ENCODE data around the gene CYGB.
A peak's percentile ranks its signal among the peaks of the same experiment; 100 is the strongest.

Gene CYGB

GRCh38 chr17:76506408-76507345 is 30.8 kb downstream of the CYGB start:
- DNase-seq (ENCODE audit: low read depth): peak; percentile 59
- TF ChIP-seq, protein P1, sequence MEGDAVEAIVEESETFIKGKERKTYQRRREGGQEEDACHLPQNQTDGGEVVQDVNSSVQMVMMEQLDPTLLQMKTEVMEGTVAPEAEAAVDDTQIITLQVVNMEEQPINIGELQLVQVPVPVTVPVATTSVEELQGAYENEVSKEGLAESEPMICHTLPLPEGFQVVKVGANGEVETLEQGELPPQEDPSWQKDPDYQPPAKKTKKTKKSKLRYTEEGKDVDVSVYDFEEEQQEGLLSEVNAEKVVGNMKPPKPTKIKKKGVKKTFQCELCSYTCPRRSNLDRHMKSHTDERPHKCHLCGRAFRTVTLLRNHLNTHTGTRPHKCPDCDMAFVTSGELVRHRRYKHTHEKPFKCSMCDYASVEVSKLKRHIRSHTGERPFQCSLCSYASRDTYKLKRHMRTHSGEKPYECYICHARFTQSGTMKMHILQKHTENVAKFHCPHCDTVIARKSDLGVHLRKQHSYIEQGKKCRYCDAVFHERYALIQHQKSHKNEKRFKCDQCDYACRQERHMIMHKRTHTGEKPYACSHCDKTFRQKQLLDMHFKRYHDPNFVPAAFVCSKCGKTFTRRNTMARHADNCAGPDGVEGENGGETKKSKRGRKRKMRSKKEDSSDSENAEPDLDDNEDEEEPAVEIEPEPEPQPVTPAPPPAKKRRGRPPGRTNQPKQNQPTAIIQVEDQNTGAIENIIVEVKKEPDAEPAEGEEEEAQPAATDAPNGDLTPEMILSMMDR (conservative IDR thresholded peaks at IDR 0.05; ENCODE audit: control insufficient read depth, insufficient read depth, low read depth, low read length): peak; percentile 78
- no peak overlapping the region for H3K4me3 ChIP-seq (ENCODE audit: control insufficient read depth, low read depth, low read length)

GRCh38 chr17:76504117-76504516 is 33.4 kb downstream of the CYGB start:
- TF ChIP-seq, protein P1 (conservative IDR thresholded peaks at IDR 0.05; ENCODE audit: control insufficient read depth, insufficient read depth, low read depth, low read length): peak; percentile 14
- no peak for DNase-seq (ENCODE audit: low read depth)
- H3K4me3 ChIP-seq (ENCODE audit: control insufficient read depth, low read depth, low read length): no peak overlapping the region

GRCh38 chr17:76502341-76503211 is 34.9 kb downstream of the CYGB start:
- TF ChIP-seq, protein P1 (conservative IDR thresholded peaks at IDR 0.05; ENCODE audit: control insufficient read depth, insufficient read depth, low read depth, low read length): no peak
- DNase-seq (ENCODE audit: low read depth): no peak
- no peak overlapping the region for H3K4me3 ChIP-seq (ENCODE audit: control insufficient read depth, low read depth, low read length)

DNA sequence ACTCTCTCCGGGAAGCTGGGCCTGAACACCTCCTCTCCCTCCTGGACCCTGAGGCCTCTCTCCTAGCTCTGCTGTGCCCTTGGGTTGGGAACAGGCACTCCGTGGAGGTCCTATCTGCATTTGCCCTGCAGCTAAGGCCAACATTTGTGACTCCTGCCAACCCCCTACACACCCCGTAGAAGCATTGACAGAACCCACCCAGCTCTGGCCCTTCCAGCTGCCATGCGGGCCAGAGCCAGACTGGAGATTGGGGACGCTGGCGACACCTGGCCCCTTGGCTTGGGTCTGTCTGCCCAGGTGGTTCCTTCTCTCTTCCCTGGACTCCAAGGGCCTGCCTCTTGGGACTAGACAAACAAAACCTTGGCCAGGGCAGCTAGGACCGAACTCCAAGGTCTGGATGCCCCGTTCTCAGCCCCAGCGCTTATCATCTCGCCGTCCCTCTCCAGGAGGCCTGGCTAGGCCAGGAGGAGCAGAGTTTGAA is 35.6 kb downstream of the CYGB start:
- no peak for DNase-seq (ENCODE audit: low read depth)
- TF ChIP-seq, protein P1 (conservative IDR thresholded peaks at IDR 0.05; ENCODE audit: control insufficient read depth, insufficient read depth, low read depth, low read length): no peak
- peak overlapping the region; percentile 52 for H3K4me3 ChIP-seq (ENCODE audit: control insufficient read depth, low read depth, low read length)

DNA sequence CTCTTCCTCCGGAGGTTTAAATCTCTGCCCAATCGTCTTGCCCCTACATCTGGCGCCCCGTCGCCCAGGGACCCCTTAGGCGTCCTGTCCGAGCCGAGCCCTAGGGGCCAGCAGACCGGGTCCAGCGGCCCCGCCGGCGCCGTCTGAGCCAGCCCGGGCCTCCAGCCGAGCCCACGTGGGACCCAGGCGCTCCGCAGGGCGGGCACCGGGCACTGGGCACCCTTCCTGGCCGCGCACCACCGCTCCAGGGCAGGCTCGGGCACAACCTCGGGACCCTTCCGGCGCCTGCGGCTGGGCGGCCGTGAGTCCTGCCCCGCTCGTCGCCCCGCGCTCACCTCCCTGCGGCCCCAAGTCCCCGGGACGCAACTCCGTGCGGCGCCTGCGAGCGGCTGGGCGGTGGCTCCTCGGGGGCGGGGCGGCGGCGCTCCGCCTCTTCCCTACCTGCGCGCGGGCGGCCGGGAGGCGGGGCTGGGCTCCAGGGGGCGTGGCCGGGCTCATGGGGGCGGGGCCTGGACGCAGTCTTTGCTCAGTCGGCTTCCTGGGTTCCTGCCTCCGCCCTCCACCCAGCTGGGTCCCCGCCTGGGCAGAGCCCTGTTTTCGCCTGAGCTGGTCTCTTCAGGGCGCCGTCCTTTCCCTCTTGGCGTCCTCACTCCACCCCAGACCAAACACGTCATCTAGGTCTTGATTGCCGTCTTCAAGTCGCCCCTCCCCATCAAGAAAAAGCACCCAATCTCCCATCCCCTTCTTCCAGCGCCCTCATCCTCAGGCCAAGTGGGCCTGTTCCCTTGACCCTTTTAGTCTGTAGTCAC is 36.3 kb downstream of the CYGB start, which contains the start of gene RHBDF2:
TSS of gene RHBDF2 (minus strand) at position 406 of the 809 bp plus-strand sequence. CDS start 19,899 bp downstream, outside the sequence.
- TF ChIP-seq, protein P1 (conservative IDR thresholded peaks at IDR 0.05; ENCODE audit: control insufficient read depth, insufficient read depth, low read depth, low read length): no peak
- DNase-seq (ENCODE audit: low read depth): peak; percentile 62
- H3K4me3 ChIP-seq (ENCODE audit: control insufficient read depth, low read depth, low read length): peak within 1 kb of the TSS; percentile 52

GRCh38 chr17:76500747-76501017 is 36.8 kb downstream of the CYGB start:
- no peak for DNase-seq (ENCODE audit: low read depth)
- H3K4me3 ChIP-seq (ENCODE audit: control insufficient read depth, low read depth, low read length): peak overlapping the region; percentile 52
- TF ChIP-seq, protein P1 (conservative IDR thresholded peaks at IDR 0.05; ENCODE audit: control insufficient read depth, insufficient read depth, low read depth, low read length): no peak
